A549 treated with Hydrocortisone at 1 μM for 4 hours (cell line): ENCODE results near the gene PCDHB3. TPM values are rescaled to one million over a fixed set of nuclear protein-coding genes. Genes with fewer than 3 reads are reported as not detected.

Source experiments
- total RNA-seq: library from RNA; stranded (reverse); fragments of 200-300 nt; extraction: Qiagen RNA extraction; gene quantifications from 5 replicates; pipeline ENCODE4 v1.2.3, GENCODE V29; 2022

PCDHB3 gene
- 0.03 to 0.07 TPM in 2 of 5 replicates, not detected in the others for total RNA-seq

GRCh38 chr5:141100243-141100805 is at the start of gene PCDHB3:
TSS of gene PCDHB3 (plus strand) at chr5:141100473. CDS start at chr5:141100650, 177 bp downstream.

GRCh38 chr5:141050622-141051520 is 49.4 kb upstream of the PCDHB3 start, which contains the start of gene PCDHB1:
TSS of gene PCDHB1 (plus strand) at chr5:141051374. CDS start at chr5:141051471, 97 bp downstream.

GRCh38 chr5:141094481-141095262 is 5.6 kb upstream of the PCDHB3 start, which contains the start of gene PCDHB2:
TSS of gene PCDHB2 (plus strand) at chr5:141094615. CDS start at chr5:141094791, 176 bp downstream.

DNA sequence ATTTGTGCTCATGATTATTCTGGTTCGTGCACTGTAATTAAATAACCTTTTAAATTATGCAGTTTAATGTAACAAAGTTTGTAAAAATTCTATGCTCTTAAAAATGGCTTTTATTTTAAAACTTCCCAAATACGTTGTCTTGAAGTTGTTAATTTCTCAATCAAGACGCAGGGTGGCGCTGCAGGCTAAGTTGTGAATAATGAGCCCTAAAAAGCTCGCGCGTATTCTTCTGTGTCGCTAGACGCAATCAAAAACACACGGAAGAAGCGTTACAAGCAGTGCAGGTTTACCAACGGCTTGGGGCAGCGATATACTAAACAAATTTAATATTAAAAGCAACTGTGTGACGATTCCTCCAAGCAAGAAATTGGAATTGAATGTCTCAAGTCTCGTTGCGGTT is 21.3 kb downstream of the PCDHB3 start, which contains the start of gene PCDHB4:
Gene PCDHB4 (plus strand): TSS at position 256 of the 400 bp plus-strand sequence. CDS start 181 bp downstream, outside the sequence.

GRCh38 chr5:141135030-141135717 is 34.9 kb downstream of the PCDHB3 start, which contains the start of gene PCDHB5:
TSS of gene PCDHB5 (plus strand) at chr5:141135206. CDS start at chr5:141135435, 229 bp downstream.

GRCh38 chr5:141149812-141150211 is 49.5 kb downstream of the PCDHB3 start, which contains the start of gene PCDHB6:
TSS of gene PCDHB6 (plus strand) at chr5:141150057. CDS start at chr5:141150258, 201 bp downstream.

Other genes starting within 250 kb of the PCDHB3 start
- 0.01 to 0.03 TPM (median 0.02 TPM) in 3 of 5 replicates, not detected in the others for gene PCDHA10, start 244.6 kb upstream of the PCDHB3 start, total RNA-seq
- gene PCDHA11, start 231.5 kb upstream of the PCDHB3 start, total RNA-seq, result 0.07 to 0.30 TPM (median 0.17 TPM) in 5 replicates
- gene PCDHA12, start 225.2 kb upstream of the PCDHB3 start, total RNA-seq, result 2.7 to 3.6 TPM (median 2.8 TPM) in 5 replicates
- gene PCDHA13, start 218.3 kb upstream of the PCDHB3 start, total RNA-seq, result 0.06 to 0.10 TPM (median 0.08 TPM) in 3 of 5 replicates, not detected in the others
- gene PCDHAC1, start 174.2 kb upstream of the PCDHB3 start, total RNA-seq, result 1.8 to 2.5 TPM (median 2.2 TPM) in 5 replicates
- 3.3 to 4.9 TPM (median 3.7 TPM) in 5 replicates for gene PCDHAC2, start 134.0 kb upstream of the PCDHB3 start, total RNA-seq
- gene PCDHB1, start 49.1 kb upstream of the PCDHB3 start, total RNA-seq, result not detected in 5 replicates
- gene PCDHB2, start 5.9 kb upstream of the PCDHB3 start, total RNA-seq, result 3.1 to 3.9 TPM (median 3.4 TPM) in 5 replicates
- gene PCDHB4, start 21.3 kb downstream of the PCDHB3 start, total RNA-seq, result 0.06 to 0.10 TPM (median 0.07 TPM) in 3 of 5 replicates, not detected in the others
- gene PCDHB5, start 34.7 kb downstream of the PCDHB3 start, total RNA-seq, result 1.1 to 1.8 TPM (median 1.6 TPM) in 5 replicates
- gene PCDHB6, start 49.6 kb downstream of the PCDHB3 start, total RNA-seq, result 0.84 to 1.1 TPM (median 1.0 TPM) in 5 replicates
- not detected in 5 replicates for gene PCDHB7, start 72.2 kb downstream of the PCDHB3 start, total RNA-seq
- 0.13 to 0.36 TPM (median 0.30 TPM) in 5 replicates for gene PCDHB8, start 77.3 kb downstream of the PCDHB3 start, total RNA-seq
- gene PCDHB16, start 81.9 kb downstream of the PCDHB3 start, total RNA-seq, result 0.05 to 0.08 TPM (median 0.05 TPM) in 4 of 5 replicates, not detected in the other
- gene PCDHB9, start 86.7 kb downstream of the PCDHB3 start, total RNA-seq, result 0.03 TPM in 1 of 5 replicates, not detected in the others
- gene PCDHB10, start 91.9 kb downstream of the PCDHB3 start, total RNA-seq, result 0.03 to 0.06 TPM (median 0.05 TPM) in 3 of 5 replicates, not detected in the others
- gene PCDHB11, start 99.2 kb downstream of the PCDHB3 start, total RNA-seq, result 0.03 to 0.08 TPM (median 0.06 TPM) in 5 replicates
- 0.06 TPM in 1 of 5 replicates, not detected in the others for gene PCDHB12, start 108.2 kb downstream of the PCDHB3 start, total RNA-seq
- gene PCDHB13, start 113.4 kb downstream of the PCDHB3 start, total RNA-seq, result 0.06 to 0.09 TPM (median 0.09 TPM) in 4 of 5 replicates, not detected in the other
- 0.06 to 0.10 TPM (median 0.08 TPM) in 5 replicates for gene PCDHB14, start 122.9 kb downstream of the PCDHB3 start, total RNA-seq
- gene PCDHB15, start 144.9 kb downstream of the PCDHB3 start, total RNA-seq, result 0.03 to 0.14 TPM (median 0.06 TPM) in 5 replicates
- not detected in 5 replicates for gene SLC25A2, start 203.6 kb downstream of the PCDHB3 start, total RNA-seq
- 60.4 to 85.3 TPM (median 69.6 TPM) in 5 replicates for gene TAF7, start 220.3 kb downstream of the PCDHB3 start, total RNA-seq
- 0.22 to 0.38 TPM (median 0.31 TPM) in 5 replicates for gene PCDHGA1, start 230.0 kb downstream of the PCDHB3 start, total RNA-seq
- gene PCDHGA2, start 238.3 kb downstream of the PCDHB3 start, total RNA-seq, result 0.54 to 0.91 TPM (median 0.62 TPM) in 5 replicates
- not detected in 5 replicates for gene PCDHGA3, start 243.4 kb downstream of the PCDHB3 start, total RNA-seq
- 1.3 to 2.2 TPM (median 1.6 TPM) in 5 replicates for gene PCDHGB1, start 249.6 kb downstream of the PCDHB3 start, total RNA-seq